ENCODE results near the gene SETDB2.

SETDB2 gene

GRCh38 chr13:49399801-49400472 lies 44.1 kb upstream of the SETDB2 start:
- TF ChIP-seq FOXM1 (IDR thresholded peaks at IDR 0.05; ENCODE audit: borderline replicate concordance, low read depth) (no peak), EGR1 (IDR thresholded peaks at IDR 0.05) (no peak), EP300 (IDR thresholded peaks at IDR 0.05; ENCODE audit: borderline replicate concordance) (no peak), RAD21 (IDR thresholded peaks at IDR 0.05; ENCODE audit: low read depth) (no peak), CREB1 (IDR thresholded peaks at IDR 0.05; ENCODE audit: low read depth) (no peak), TCF12 (IDR thresholded peaks at IDR 0.05; ENCODE audit: low read depth) (no peak), TEAD4 (IDR thresholded peaks at IDR 0.05) (no peak), YY1 (IDR thresholded peaks at IDR 0.05; ENCODE audit: low read depth) (no peak), TAF1 (IDR thresholded peaks at IDR 0.05; ENCODE audit: low read depth) (no peak), ZBTB7A (IDR thresholded peaks at IDR 0.05; ENCODE audit: low read depth) (no peak), NFIC (IDR thresholded peaks at IDR 0.05) (no peak), MAX (IDR thresholded peaks at IDR 0.05) (no peak), CEBPB (IDR thresholded peaks at IDR 0.05) (no peak)
- TF ChIP-seq, protein P1, sequence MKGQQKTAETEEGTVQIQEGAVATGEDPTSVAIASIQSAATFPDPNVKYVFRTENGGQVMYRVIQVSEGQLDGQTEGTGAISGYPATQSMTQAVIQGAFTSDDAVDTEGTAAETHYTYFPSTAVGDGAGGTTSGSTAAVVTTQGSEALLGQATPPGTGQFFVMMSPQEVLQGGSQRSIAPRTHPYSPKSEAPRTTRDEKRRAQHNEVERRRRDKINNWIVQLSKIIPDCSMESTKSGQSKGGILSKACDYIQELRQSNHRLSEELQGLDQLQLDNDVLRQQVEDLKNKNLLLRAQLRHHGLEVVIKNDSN (IDR thresholded peaks at IDR 0.05) = no peak
- TF ChIP-seq, protein P2, sequence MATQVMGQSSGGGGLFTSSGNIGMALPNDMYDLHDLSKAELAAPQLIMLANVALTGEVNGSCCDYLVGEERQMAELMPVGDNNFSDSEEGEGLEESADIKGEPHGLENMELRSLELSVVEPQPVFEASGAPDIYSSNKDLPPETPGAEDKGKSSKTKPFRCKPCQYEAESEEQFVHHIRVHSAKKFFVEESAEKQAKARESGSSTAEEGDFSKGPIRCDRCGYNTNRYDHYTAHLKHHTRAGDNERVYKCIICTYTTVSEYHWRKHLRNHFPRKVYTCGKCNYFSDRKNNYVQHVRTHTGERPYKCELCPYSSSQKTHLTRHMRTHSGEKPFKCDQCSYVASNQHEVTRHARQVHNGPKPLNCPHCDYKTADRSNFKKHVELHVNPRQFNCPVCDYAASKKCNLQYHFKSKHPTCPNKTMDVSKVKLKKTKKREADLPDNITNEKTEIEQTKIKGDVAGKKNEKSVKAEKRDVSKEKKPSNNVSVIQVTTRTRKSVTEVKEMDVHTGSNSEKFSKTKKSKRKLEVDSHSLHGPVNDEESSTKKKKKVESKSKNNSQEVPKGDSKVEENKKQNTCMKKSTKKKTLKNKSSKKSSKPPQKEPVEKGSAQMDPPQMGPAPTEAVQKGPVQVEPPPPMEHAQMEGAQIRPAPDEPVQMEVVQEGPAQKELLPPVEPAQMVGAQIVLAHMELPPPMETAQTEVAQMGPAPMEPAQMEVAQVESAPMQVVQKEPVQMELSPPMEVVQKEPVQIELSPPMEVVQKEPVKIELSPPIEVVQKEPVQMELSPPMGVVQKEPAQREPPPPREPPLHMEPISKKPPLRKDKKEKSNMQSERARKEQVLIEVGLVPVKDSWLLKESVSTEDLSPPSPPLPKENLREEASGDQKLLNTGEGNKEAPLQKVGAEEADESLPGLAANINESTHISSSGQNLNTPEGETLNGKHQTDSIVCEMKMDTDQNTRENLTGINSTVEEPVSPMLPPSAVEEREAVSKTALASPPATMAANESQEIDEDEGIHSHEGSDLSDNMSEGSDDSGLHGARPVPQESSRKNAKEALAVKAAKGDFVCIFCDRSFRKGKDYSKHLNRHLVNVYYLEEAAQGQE (IDR thresholded peaks at IDR 0.05; ENCODE audit: low read depth) = no peak

- TF ChIP-seq TCF12 (IDR thresholded peaks at IDR 0.05; ENCODE audit: low read depth) = no peak
- no peak for TF ChIP-seq TAF1 (IDR thresholded peaks at IDR 0.05; ENCODE audit: low read depth)
- TF ChIP-seq CEBPB (IDR thresholded peaks at IDR 0.05) = no peak
- no peak for TF ChIP-seq EP300 (IDR thresholded peaks at IDR 0.05; ENCODE audit: borderline replicate concordance)
- TF ChIP-seq TEAD4 (IDR thresholded peaks at IDR 0.05) = no peak
- no peak for TF ChIP-seq NFIC (IDR thresholded peaks at IDR 0.05)
- no peak for TF ChIP-seq RAD21 (IDR thresholded peaks at IDR 0.05; ENCODE audit: low read depth)
- TF ChIP-seq EGR1 (IDR thresholded peaks at IDR 0.05) = no peak
- no peak for TF ChIP-seq YY1 (IDR thresholded peaks at IDR 0.05; ENCODE audit: low read depth)
- TF ChIP-seq ZBTB7A (IDR thresholded peaks at IDR 0.05; ENCODE audit: low read depth) = no peak
- no peak for TF ChIP-seq MAX (IDR thresholded peaks at IDR 0.05)
- TF ChIP-seq, protein P1 (IDR thresholded peaks at IDR 0.05) = no peak
Measured at GRCh38 chr13:49400755-49401659, 43.1 kb upstream of the SETDB2 start.

GRCh38 chr13:49403996-49404702 lies 39.9 kb upstream of the SETDB2 start:
- no peak for TF ChIP-seq NFIC (IDR thresholded peaks at IDR 0.05)
- no peak for TF ChIP-seq ZBTB7A (IDR thresholded peaks at IDR 0.05; ENCODE audit: low read depth)
- TF ChIP-seq, protein P2 (IDR thresholded peaks at IDR 0.05; ENCODE audit: low read depth) = no peak
- no peak for TF ChIP-seq MAX (IDR thresholded peaks at IDR 0.05)
- TF ChIP-seq YY1 (IDR thresholded peaks at IDR 0.05; ENCODE audit: low read depth) = no peak
- TF ChIP-seq, protein P1 (IDR thresholded peaks at IDR 0.05) = no peak
- no peak for TF ChIP-seq FOXM1 (IDR thresholded peaks at IDR 0.05; ENCODE audit: borderline replicate concordance, low read depth)
- no peak for TF ChIP-seq TCF12 (IDR thresholded peaks at IDR 0.05; ENCODE audit: low read depth)
- TF ChIP-seq CEBPB (IDR thresholded peaks at IDR 0.05) = no peak
- TF ChIP-seq EP300 (IDR thresholded peaks at IDR 0.05; ENCODE audit: borderline replicate concordance) = no peak

- no peak for TF ChIP-seq FOXM1 (IDR thresholded peaks at IDR 0.05; ENCODE audit: borderline replicate concordance, low read depth)
- no peak for TF ChIP-seq TEAD4 (IDR thresholded peaks at IDR 0.05)
- TF ChIP-seq EGR1 (IDR thresholded peaks at IDR 0.05) = no peak
- TF ChIP-seq YY1 (IDR thresholded peaks at IDR 0.05; ENCODE audit: low read depth) = no peak
- TF ChIP-seq ZBTB7A (IDR thresholded peaks at IDR 0.05; ENCODE audit: low read depth) = no peak
- TF ChIP-seq RAD21 (IDR thresholded peaks at IDR 0.05; ENCODE audit: low read depth) = no peak
- no peak for TF ChIP-seq MAX (IDR thresholded peaks at IDR 0.05)
- no peak for TF ChIP-seq TAF1 (IDR thresholded peaks at IDR 0.05; ENCODE audit: low read depth)
- TF ChIP-seq TCF12 (IDR thresholded peaks at IDR 0.05; ENCODE audit: low read depth) = no peak
- TF ChIP-seq, protein P1 (IDR thresholded peaks at IDR 0.05) = no peak
- TF ChIP-seq CEBPB (IDR thresholded peaks at IDR 0.05) = no peak
- TF ChIP-seq NFIC (IDR thresholded peaks at IDR 0.05) = no peak
- TF ChIP-seq, protein P2 (IDR thresholded peaks at IDR 0.05; ENCODE audit: low read depth) = no peak
- TF ChIP-seq EP300 (IDR thresholded peaks at IDR 0.05; ENCODE audit: borderline replicate concordance) = no peak
Measured at GRCh38 chr13:49404703-49405020, 39.4 kb upstream of the SETDB2 start.

Measured in Ishikawa (cell line).